HAP-1 (cell line): ENCODE measurements around the gene CCDC66.
"Not testable (repeated sequence)": the region's sequence is repeated elsewhere in the genome, so short reads cannot be mapped to it uniquely, and the experiment has no call there.

Experiments
- DNase-seq, 2 experiments: peaks; one replicate each; pipeline ENCODE4 v3.0.0-alpha.2; 2016 to 2020; ENCODE audit warnings: low spot score in 2 of 2
- H3K27me3 ChIP-seq: fragments of 250-450 bp; sonication (Bioruptor Pico); 2 replicates; pipeline ENCODE4 v1.5.1; 2020; ENCODE audit warnings: low read depth, mild to moderate bottlenecking, moderate library complexity
- H3K36me3 ChIP-seq: fragments of 250-450 bp; sonication (Bioruptor Pico); replicated peaks from 2 replicates; pipeline ENCODE4 v1.5.1; 2020; ENCODE audit warnings: mild to moderate bottlenecking
- H3K4me1 ChIP-seq: fragments of 250-450 bp; sonication (Bioruptor Pico); 2 replicates; pipeline ENCODE4 v1.5.1; 2020; ENCODE audit warnings: mild to moderate bottlenecking
- H3K4me3 ChIP-seq: fragments of 250-450 bp; sonication (Bioruptor Pico); 2 replicates; pipeline ENCODE4 v1.5.1; 2020; ENCODE audit warnings: mild to moderate bottlenecking, moderate library complexity
- H3K9me3 ChIP-seq: fragments of 250-450 bp; sonication (Bioruptor Pico); 2 replicates; pipeline ENCODE4 v1.5.1; 2020; ENCODE audit warnings: mild to moderate bottlenecking, moderate library complexity
- in situ Hi-C: fragments of 300-500 bp; cut with MboI; formaldehyde crosslinking; loops from 3 replicates; pipeline ENCODE4 v1.14.3; 2020; ENCODE audit warnings: low sequenced_read_pairs, inconsistent platforms, mixed read lengths

The CCDC66 gene

GRCh38 chr3:56556908-56557830 lies at the start of gene CCDC66:
CCDC66 (plus strand) TSS chr3:56557175; CDS start chr3:56557243, 68 bp downstream.
- peak within 1 kb of the TSS; percentile 53 for H3K4me3 ChIP-seq
- in situ Hi-C loops = no loop called here
- peaks cover 19% of the 10 kb centered on the region for H3K36me3 ChIP-seq
- peaks cover 9% of the 10 kb centered on the region for H3K4me1 ChIP-seq
- no peaks in the 10 kb centered on the region for H3K9me3 ChIP-seq
- peaks cover 16% of the 10 kb centered on the region; the same call in 1 of the 2 replicates for H3K27me3 ChIP-seq
- peak; percentile 84 to 95 for DNase-seq

- Histone ChIP-seq H3K4me3 (no peak overlapping the region), H3K4me1 (no peaks in the 10 kb centered on the region), H3K27me3 (peaks cover 25% of the 10 kb centered on the region), H3K36me3 (no peaks in the 10 kb centered on the region), H3K9me3 (no peaks in the 10 kb centered on the region)
- DNase-seq = no peak
- in situ Hi-C loops = no loop called here
These were observed 37.3 kb upstream of the CCDC66 start for GRCh38 chr3:56519641-56520040.

- Histone ChIP-seq H3K36me3 (no peaks in the 10 kb centered on the region), H3K27me3 (peaks cover 15% of the 10 kb centered on the region), H3K4me3 (no peak overlapping the region), H3K9me3 (no peaks in the 10 kb centered on the region), H3K4me1 (no peaks in the 10 kb centered on the region)
- no peak for DNase-seq
- in situ Hi-C loops = no loop called here
These were observed 34.6 kb upstream of the CCDC66 start for GRCh38 chr3:56522374-56522773.

- H3K9me3 ChIP-seq = no peaks in the 10 kb centered on the region
- H3K36me3 ChIP-seq = no peaks in the 10 kb centered on the region
- H3K27me3 ChIP-seq = peaks cover 17% of the 10 kb centered on the region
- no peaks in the 10 kb centered on the region for H3K4me1 ChIP-seq
- H3K4me3 ChIP-seq = no peak overlapping the region
- no peak for DNase-seq
- in situ Hi-C loops = no loop called here
These were observed 31.7 kb upstream of the CCDC66 start for GRCh38 chr3:56525291-56525690.

- H3K27me3 ChIP-seq = peaks cover 64% of the 10 kb centered on the region
- H3K36me3 ChIP-seq = no peaks in the 10 kb centered on the region
- peak in 1 of 2 experiments; percentile 99 for DNase-seq
- no peak overlapping the region for H3K4me3 ChIP-seq
- no peaks in the 10 kb centered on the region for H3K9me3 ChIP-seq
- in situ Hi-C loops = no loop called here
- H3K4me1 ChIP-seq = peaks cover 16% of the 10 kb centered on the region
These were observed 20.2 kb upstream of the CCDC66 start for GRCh38 chr3:56536735-56537134.

- no peak overlapping the region for H3K4me3 ChIP-seq
- no peaks in the 10 kb centered on the region for H3K4me1 ChIP-seq
- peaks cover 54% of the 10 kb centered on the region for H3K27me3 ChIP-seq
- H3K9me3 ChIP-seq = no peaks in the 10 kb centered on the region
- H3K36me3 ChIP-seq = no peaks in the 10 kb centered on the region
- in situ Hi-C loops = no loop called here
- no peak for DNase-seq
These were observed 9.5 kb upstream of the CCDC66 start for GRCh38 chr3:56547486-56547885.

- peaks cover 9% of the 10 kb centered on the region for H3K4me1 ChIP-seq
- DNase-seq = no peak
- peaks cover 20% of the 10 kb centered on the region for H3K36me3 ChIP-seq
- H3K4me3 ChIP-seq = peak overlapping the region; percentile 53
- H3K9me3 ChIP-seq = no peaks in the 10 kb centered on the region
- peaks cover 15% of the 10 kb centered on the region; the same call in 1 of the 2 replicates for H3K27me3 ChIP-seq
- in situ Hi-C loops = no loop called here
These were observed 826 bp downstream of the CCDC66 start for GRCh38 chr3:56557831-56558170.

GRCh38 chr3:56573501-56573900 lies 16.5 kb downstream of the CCDC66 start:
- Histone ChIP-seq H3K4me3 (no peak overlapping the region), H3K9me3 (no peaks in the 10 kb centered on the region), H3K4me1 (no peaks in the 10 kb centered on the region), H3K27me3 (no peaks in the 10 kb centered on the region), H3K36me3 (peaks cover 34% of the 10 kb centered on the region)
- in situ Hi-C loops = no loop called here
- DNase-seq = no peak

GRCh38 chr3:56581941-56582340 lies 25.0 kb downstream of the CCDC66 start:
- H3K4me3 ChIP-seq, in situ Hi-C loops, H3K9me3 ChIP-seq, H3K27me3 ChIP-seq, DNase-seq, H3K4me1 ChIP-seq: not testable (repeated sequence)
- H3K36me3 ChIP-seq = peaks cover 14% of the 10 kb centered on the region

- H3K27me3 ChIP-seq, H3K4me1 ChIP-seq, in situ Hi-C loops, H3K4me3 ChIP-seq, H3K9me3 ChIP-seq, DNase-seq: not testable (repeated sequence)
- H3K36me3 ChIP-seq = peaks cover 12% of the 10 kb centered on the region
These were observed 27.3 kb downstream of the CCDC66 start for GRCh38 chr3:56584275-56584674.

GRCh38 chr3:56590814-56591213 lies 33.8 kb downstream of the CCDC66 start:
- Histone ChIP-seq H3K27me3 (no peaks in the 10 kb centered on the region), H3K36me3 (peaks cover 5% of the 10 kb centered on the region; the same call in 1 of the 2 replicates), H3K9me3 (no peaks in the 10 kb centered on the region), H3K4me1 (no peaks in the 10 kb centered on the region), H3K4me3 (no peak overlapping the region)
- DNase-seq = no peak
- in situ Hi-C loops = no loop called here

- Histone ChIP-seq H3K9me3 (no peaks in the 10 kb centered on the region), H3K4me1 (no peaks in the 10 kb centered on the region), H3K4me3 (no peak overlapping the region), H3K36me3 (peaks cover 5% of the 10 kb centered on the region), H3K27me3 (no peaks in the 10 kb centered on the region)
- no peak for DNase-seq
- in situ Hi-C loops = no loop called here
These were observed 34.3 kb downstream of the CCDC66 start for GRCh38 chr3:56591262-56591661.

GRCh38 chr3:56593455-56594158 lies 36.6 kb downstream of the CCDC66 start:
- no peaks in the 10 kb centered on the region for H3K4me1 ChIP-seq
- in situ Hi-C loops = no loop called here
- H3K4me3 ChIP-seq = no peak overlapping the region
- no peaks in the 10 kb centered on the region for H3K27me3 ChIP-seq
- no peak for DNase-seq
- H3K36me3 ChIP-seq = peaks cover 8% of the 10 kb centered on the region
- no peaks in the 10 kb centered on the region; the same call in 1 of the 2 replicates for H3K9me3 ChIP-seq
